GM21529 (cell line): Measurements from ENCODE around the gene RAB1B.
"Not testable (repeated sequence)": the region's sequence is repeated elsewhere in the genome, so short reads cannot be mapped to it uniquely, and the experiment has no call there.

ENCODE experiments used
- ATAC-seq: cut with Tn5 transposase; IDR thresholded peaks from one replicate; pipeline ENCODE4 v1.9.1; 2021; ENCODE audit not compliant: unreplicated experiment

RAB1B gene

DNA sequence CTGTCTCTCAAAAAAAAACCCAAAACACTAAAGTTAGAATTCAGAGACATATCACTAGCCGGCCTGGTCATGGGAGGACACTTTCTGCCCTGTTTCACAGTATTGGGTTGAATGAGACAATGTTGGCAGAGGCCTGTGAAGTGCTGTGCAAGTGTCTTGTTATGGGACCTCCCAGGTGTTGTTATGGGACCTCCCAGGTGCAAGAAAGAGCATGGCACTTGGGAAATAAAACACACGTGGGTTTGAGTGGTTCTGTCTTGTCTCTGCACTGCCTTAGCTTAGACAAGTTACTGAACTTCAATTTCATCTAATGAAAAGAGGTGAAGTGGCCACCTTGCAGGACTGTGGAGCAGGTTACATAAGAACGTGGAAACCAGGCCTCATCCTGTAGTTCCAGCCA is 28.9 kb upstream of the RAB1B start:
- ATAC-seq: no peak

DNA sequence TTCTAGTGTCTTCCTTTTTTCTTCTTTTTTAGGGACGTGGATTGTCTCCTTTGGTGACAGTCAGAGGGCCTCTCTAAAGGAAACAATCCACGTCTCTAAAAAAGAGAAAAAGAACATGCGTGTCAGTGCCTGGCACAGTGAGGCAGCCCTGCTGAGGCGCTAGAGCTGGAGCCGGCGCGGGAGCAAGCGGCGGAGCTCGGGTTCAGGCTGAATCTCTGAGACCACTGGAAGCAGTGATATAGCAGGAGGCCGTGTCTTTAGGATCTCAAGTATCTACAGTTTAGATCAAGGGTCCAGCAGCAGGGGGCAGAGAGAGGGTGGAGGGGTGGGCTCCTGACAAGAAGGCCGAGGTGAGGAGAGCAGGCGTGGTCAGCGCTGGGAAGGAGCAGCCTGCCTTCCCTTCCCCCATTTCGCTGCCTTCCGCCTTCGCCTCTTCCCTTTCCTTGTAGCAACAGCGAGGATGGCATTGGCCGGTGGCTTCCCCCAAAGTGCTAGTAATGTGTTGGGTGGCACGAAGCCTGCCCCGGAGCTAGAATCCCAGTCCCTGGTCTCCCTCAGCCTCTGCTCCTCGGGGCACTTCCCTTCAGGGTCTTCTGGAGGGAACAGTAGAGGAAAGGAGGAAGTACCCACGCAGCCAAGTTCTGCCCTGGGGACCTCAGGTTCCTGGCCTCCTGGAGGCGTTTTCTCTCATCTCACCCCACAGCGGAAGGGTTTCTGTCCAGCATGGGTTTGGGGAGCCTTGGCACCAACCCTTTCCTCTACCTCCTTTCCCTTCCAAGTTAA is 28.2 kb upstream of the RAB1B start:
- no peak for ATAC-seq

DNA sequence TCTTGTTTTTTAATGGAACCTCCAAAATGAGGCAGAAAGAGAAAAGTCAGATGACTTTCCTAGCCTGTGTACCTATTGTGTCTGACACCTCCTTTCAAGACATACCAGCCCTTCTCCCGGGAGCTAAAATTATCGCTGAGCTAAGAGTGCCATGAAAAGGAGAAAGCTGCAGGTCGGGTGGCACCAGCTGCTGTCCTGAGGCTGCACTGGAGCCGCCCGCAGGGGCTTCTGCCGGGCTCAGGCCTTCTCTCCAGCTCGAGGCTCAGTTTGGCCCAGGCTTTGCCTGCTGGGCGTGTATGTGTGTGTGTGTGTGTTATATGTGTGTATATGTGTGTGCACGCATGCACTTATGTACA is 27.7 kb upstream of the RAB1B start:
- no peak for ATAC-seq

- no peak for ATAC-seq
These were observed 26.2 kb upstream of the RAB1B start for GRCh38 chr11:66242095-66242765.

DNA sequence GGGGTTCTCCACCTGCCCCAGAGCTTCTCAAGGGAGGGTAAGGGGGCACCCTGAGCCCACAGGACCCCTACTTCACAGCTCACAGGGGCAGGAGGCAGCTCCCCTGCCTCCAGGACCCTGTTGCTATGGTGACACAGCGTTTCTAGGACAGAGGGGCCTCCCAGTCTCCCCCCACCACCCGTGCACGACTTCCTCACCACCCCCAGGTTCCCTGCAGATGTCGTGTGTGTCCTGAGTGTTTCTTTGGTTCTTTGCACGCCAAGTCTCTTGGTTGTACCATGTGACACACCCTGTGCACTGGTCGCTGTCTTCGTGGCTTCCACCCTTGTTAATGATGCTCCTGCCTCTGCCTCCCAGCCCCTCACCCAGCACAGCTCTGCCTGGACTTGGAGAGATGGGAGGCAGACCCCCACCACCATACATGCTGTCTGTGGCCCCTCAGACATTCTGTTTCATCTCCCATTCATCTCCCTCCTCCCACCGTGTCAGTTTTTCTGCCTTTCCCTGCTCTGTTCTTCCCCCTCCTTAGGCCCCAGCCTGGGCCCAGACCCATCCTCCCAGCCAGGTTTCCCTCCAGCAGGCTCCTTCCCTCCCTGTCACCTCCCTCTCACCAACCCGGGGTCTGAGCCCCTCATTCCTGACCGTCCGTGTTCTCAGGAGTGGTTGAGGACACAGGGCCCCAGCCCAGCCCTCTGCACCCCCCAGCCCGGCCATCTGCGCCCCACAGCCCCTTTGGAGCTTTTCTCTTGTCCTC is 24.5 kb upstream of the RAB1B start:
- ATAC-seq: no peak

DNA sequence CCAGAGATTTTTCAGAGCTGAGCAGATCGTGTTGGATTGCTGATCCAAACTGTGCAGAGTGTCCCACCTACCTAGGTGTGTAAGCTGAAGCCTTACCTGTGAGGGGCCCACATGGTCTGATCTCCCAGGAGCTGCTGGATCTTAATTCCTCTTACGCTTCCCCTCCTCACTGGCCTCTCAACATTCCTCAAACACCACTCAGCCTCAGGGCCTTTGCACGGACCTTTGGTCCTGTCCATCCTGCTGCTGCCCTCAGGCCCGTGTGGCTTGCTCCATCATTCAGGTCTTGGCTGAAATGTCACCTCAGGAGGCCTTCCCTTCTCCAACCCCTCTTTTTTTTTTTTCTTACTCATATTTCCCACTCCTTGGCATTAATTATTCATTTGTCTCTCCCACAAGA is 21.1 kb upstream of the RAB1B start:
- no peak for ATAC-seq

GRCh38 chr11:66247801-66248200 is 20.6 kb upstream of the RAB1B start:
- ATAC-seq: no peak

DNA sequence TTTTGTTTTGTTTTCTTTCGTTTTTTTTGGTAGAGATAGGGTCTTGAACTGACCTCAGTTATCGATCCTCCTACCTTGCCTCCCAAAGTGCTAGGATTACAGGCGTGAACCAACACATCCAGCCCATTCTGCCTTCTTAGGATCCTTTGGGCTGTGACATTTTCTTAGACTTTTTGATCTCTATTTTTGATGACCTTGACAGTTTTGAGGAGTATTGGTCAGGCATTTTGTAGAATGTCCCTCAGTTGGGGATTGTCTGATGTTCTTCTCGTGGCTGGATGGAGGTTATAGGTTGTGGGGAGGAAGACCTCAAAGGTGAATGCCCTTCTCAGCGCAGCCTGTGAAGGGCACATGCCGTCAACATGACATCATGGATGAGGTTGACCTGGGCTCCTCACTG is 19.5 kb upstream of the RAB1B start:
- ATAC-seq: no peak

DNA sequence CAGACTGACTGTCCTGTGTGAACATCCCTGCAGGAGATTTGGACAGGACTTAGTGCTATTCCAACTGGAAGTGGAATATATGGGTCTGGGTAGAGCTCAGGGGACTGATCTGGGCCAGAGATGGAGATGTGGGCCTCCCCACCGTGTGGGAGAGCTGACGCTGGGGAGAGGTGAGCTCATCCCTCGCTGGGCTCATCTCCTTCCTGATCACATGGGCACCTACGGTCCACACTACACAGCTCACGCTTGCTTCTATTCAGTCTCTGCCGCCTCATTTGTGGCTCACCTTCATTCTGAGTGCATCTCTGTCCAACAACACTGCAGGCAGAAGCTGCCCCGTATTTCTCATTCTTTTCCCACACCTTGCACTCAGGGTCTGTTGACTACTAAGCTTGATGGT is 16.6 kb upstream of the RAB1B start:
- ATAC-seq: no peak

DNA sequence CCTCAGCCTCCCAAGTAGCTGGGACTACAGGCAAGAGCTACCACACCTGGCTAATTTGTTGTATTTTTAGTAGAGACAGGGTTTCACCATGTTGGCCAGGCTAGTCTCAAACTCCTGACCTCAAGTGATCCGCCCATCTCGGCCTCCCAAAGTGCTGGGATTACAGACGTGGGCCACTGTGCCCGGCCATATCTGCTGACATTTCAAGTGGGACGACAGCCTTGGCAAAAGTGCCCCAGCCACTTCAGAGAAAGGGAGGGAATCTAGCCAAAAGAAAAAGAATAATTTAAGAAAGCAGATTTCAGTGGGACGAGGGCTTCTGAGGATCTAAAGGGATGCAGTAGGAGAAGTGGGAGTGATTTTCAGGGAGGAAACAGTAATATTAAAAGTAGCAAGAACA is 15.4 kb upstream of the RAB1B start:
- ATAC-seq: not testable (repeated sequence)

- no peak for ATAC-seq
These were observed 10.0 kb upstream of the RAB1B start for GRCh38 chr11:66258473-66258893.

- ATAC-seq: no peak
These were observed 9.2 kb upstream of the RAB1B start for GRCh38 chr11:66259225-66259624.

DNA sequence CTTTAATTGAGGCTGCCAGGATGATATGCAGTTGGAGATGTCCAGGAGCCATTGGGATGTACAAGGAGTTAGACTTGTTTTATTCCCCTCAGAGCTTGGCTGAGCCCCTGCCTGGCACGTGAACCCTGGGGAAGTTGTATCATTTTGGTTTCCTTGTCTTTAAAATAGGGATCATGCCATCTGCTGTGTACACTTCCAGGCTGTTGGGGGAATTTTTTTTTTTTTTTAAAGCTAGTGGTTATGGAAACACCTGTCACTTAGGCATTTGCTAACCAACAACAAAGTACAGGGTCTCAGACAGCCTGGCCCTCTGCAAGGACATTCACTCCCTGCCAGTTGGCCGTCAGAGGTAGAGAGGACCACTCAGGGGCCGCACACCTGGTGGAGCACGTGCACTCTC is 8.5 kb upstream of the RAB1B start:
- no peak for ATAC-seq

DNA sequence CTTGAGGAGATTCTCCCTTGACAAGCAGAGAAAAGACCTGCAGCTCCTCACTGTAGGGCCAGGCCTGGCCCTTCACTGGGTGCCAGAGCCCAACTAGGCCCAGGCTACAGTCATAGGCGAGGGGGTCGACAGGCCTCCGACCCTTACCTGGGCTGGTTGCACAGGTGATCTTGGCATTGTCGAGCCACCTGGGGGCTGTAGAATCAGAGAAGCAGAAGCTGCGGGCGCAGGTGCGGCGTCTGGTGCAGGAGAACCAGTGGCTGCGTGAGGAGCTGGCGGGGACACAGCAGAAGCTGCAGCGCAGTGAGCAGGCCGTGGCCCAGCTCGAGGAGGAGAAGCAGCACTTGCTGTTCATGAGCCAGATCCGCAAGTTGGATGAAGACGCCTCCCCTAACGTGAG is 6.9 kb upstream of the RAB1B start:
- no peak for ATAC-seq

DNA sequence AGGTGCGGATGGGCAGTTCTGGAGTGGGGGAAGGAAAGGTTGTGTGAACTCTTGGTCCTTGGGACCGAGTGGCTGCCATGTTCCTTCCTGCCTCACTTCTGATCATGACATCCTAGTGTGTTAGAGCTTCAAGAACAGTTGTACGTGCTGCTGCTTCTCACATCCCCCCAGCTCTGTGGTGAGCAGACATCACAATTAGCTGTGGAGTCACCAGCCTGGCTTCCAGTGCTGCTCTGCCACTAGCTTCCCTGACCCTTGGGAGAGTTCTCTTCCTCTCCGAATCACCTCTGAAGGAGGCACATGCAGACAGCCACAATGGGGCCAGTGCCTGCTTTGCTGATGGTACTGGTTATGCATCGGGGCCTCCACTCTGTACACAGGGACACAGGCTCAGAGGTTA is 6.2 kb upstream of the RAB1B start:
- no peak for ATAC-seq

DNA sequence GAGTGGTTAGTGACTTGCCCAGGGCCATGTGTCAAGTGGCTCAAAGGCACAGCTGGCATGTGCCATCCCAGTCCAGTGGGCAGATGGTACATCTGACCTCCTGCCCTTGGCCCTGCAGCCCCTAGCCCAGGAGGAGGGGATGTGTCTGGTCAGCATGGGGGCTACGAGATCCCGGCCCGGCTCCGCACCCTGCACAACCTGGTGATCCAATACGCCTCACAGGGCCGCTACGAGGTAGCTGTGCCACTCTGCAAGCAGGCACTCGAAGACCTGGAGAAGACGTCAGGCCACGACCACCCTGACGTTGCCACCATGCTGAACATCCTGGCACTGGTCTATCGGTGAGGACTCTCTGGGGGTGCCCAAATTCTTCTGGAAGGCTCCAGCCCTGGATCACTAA is 5.7 kb upstream of the RAB1B start:
- no peak for ATAC-seq

DNA sequence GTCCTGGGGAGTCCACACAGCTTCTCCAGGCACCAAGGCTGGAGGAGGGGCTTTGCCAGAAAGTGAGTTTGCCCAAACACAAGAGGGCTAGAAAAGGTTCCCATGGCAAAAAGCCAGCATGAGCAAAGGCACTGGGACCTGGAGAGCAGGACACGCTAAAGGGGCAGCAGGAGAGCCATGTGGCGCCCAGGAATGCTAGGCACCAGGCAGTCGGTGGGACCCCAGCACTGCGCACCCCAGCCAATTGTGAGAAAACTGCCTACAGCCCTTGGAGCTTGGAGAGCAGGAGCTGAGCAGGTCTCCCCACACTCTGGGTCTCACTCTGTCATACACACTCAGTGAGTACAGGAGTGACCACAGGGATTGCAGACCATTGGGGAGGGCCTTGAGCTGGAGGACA is 5.2 kb upstream of the RAB1B start:
- ATAC-seq: no peak

- ATAC-seq: no peak
These were observed 4.7 kb upstream of the RAB1B start for GRCh38 chr11:66263785-66264184.

- ATAC-seq: no peak
These were observed 4.1 kb upstream of the RAB1B start for GRCh38 chr11:66264383-66264782.

DNA sequence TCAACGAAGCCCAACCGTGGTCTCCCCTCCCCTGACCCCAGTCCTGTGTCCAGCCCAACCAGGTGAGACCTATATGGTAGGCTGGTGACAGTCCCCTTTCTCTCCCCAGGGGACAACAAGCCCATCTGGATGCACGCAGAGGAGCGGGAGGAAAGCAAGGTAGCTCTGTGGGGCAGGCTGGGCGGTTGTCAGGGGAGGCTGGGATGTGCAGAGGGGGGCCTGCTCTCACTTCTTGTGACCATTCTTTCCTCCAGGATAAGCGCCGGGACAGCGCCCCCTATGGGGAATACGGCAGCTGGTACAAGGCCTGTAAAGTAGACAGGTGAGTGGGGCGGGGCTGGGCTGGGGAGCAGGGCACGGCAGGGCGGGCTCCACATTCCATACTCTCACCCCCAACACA is 3.5 kb upstream of the RAB1B start:
- ATAC-seq: no peak

GRCh38 chr11:66265531-66266377 is 2.7 kb upstream of the RAB1B start:
- ATAC-seq: no peak
